GM12878 (cell line): ENCODE results near the gene STPG4. TPM values are rescaled to one million over a fixed set of nuclear protein-coding genes. Genes with fewer than 3 reads are reported as not detected.

Experiments
- ATAC-seq: fragments of 200-7000 bp; cut with Tn5 transposase; 3 replicates; pipeline ENCODE4 v1.9.1; 2020; ENCODE audit warnings: mild to moderate bottlenecking, moderate library complexity
- BruUV-seq: library from RNA; stranded (reverse); fragments of 400-500 nt; replicated peaks from 2 replicates; lab custom pipeline; 2021; lab: Mats Ljungman, UMichigan
- CTCF ChIA-PET: fragments of 300-600 bp; sonication (Branson Sonifier 250); formaldehyde crosslinking; extraction: SDS; loops from one replicate; lab custom pipeline; 2021; ENCODE audit warnings: inconsistent platforms; lab: Yijun Ruan, JAX
- POLR2A ChIA-PET: fragments of 350-600 bp; formaldehyde crosslinking; extraction: SDS; loops from one replicate; lab custom pipeline; 2021; ENCODE audit warnings: inconsistent platforms; lab: Charles Lee
- RAD21 ChIA-PET: fragments of 300-600 bp; sonication (Branson Sonifier 250); formaldehyde crosslinking; loops from one replicate; lab custom pipeline; 2023; ENCODE audit warnings: antibody characterized with exemption; ENCODE audit not compliant: unreplicated experiment; lab: Charles Lee
- SMC1A ChIA-PET: fragments of 300-600 bp; sonication (Branson Sonifier 250); formaldehyde crosslinking; loops from one replicate; lab custom pipeline; 2023; ENCODE audit not compliant: unreplicated experiment, uncharacterized antibody; lab: Charles Lee
- DNase-seq: peaks from one replicate; pipeline ENCODE4 v3.0.0-alpha.2; 2011; ENCODE audit warnings: low read depth, low spot score
- FAIRE-seq: peaks from 3 replicates; lab custom pipeline; 2011; peaks lifted over from hg19 to GRCh38; lab: Jason Lieb, UNC
- H2AFZ ChIP-seq: 2 replicates; pipeline ENCODE4 v1.6.0; 2011; ENCODE audit warnings: low read depth, low read length, control low read depth; ENCODE audit not compliant: control insufficient read depth
- H3K27ac ChIP-seq: 2 replicates; pipeline ENCODE4 v1.5.1; 2011; ENCODE audit warnings: control low read depth; ENCODE audit not compliant: control insufficient read depth, insufficient read depth
- H3K27me3 ChIP-seq, 2 experiments: replicated peaks in 1 of 2; 2 replicates each; pipeline versions ENCODE4 v1.6.0 to v1.6.1; 2011; ENCODE audit warnings: low read length in 1 of 2; ENCODE audit not compliant: control insufficient read depth in 2 of 2, insufficient read depth in 2 of 2
- H3K36me3 ChIP-seq, 2 experiments: 2 replicates each; pipeline ENCODE4 v1.5.1; 2011; ENCODE audit warnings: low read length in 1 of 2; ENCODE audit not compliant: control insufficient read depth in 2 of 2, insufficient read depth in 2 of 2
- H3K4me1 ChIP-seq: 2 replicates; pipeline ENCODE4 v1.6.1; 2011; ENCODE audit warnings: mild to moderate bottlenecking, low read length, moderate library complexity, mixed read lengths; ENCODE audit not compliant: control insufficient read depth, insufficient read depth
- H3K4me2 ChIP-seq: 2 replicates; pipeline ENCODE4 v1.6.0; 2011; ENCODE audit warnings: control low read depth; ENCODE audit not compliant: control insufficient read depth, insufficient read depth
- H3K4me3 ChIP-seq: fragments of 200-600 bp; sonication (generic); 2 replicates; pipeline ENCODE4 v1.5.1; 2016
- H3K79me2 ChIP-seq: 2 replicates; pipeline ENCODE4 v1.6.0; 2011; ENCODE audit warnings: low read length; ENCODE audit not compliant: control insufficient read depth, insufficient read depth
- H3K9ac ChIP-seq: 2 replicates; pipeline ENCODE4 v1.8.0; 2011; ENCODE audit warnings: low read length, control low read depth, mixed read lengths; ENCODE audit not compliant: control insufficient read depth, insufficient read depth
- H3K9me3 ChIP-seq: replicated peaks from 3 replicates; pipeline ENCODE4 v1.5.1; 2011; ENCODE audit warnings: mild to moderate bottlenecking, low read length; ENCODE audit not compliant: control insufficient read depth, insufficient read depth
- H4K20me1 ChIP-seq: 2 replicates; pipeline ENCODE4 v1.6.0; 2011; ENCODE audit not compliant: control insufficient read depth, insufficient read depth
- CBX5 ChIP-seq: sonication (generic); IDR thresholded peaks from 2 replicates; pipeline ENCODE4 v1.6.1; 2016; ENCODE audit warnings: low read depth, moderate library complexity, mild to moderate bottlenecking, inconsistent platforms
- IKZF2 ChIP-seq, 2 experiments: fragments of 450-650 bp; IDR thresholded peaks; 2 replicates each; pipeline ENCODE4 v1.6.1; 2017; ENCODE audit warnings: mild to moderate bottlenecking in 2 of 2, moderate library complexity in 2 of 2
- NFIC ChIP-seq: IDR thresholded peaks from 2 replicates; pipeline ENCODE4 v1.6.1; 2012; ENCODE audit warnings: low read depth, mild to moderate bottlenecking, inconsistent platforms, low read length, moderate library complexity
- WGBS: methylation state at CpG from one replicate; pipeline ENCODE4 v1.1.6; 2016; ENCODE audit warnings: low lambda C conversion rate; ENCODE audit not compliant: insufficient replicate concordance, insufficient coverage; ENCODE audit errors: missing lambda C conversion rate; 5-methylcytosine and 5-hydroxymethylcytosine counted together
- in situ Hi-C: fragments of 300-500 bp; cut with MboI; formaldehyde crosslinking; loops from 9 replicates; pipeline ENCODE4 v1.14.3; 2018; ENCODE audit warnings: mixed read lengths
- intact Hi-C: fragments of 100-400 bp; cut with micrococcal nuclease; formaldehyde crosslinking; loops from one replicate; pipeline ENCODE4 v1.14.2; 2022; ENCODE audit not compliant: unreplicated experiment
- polyA plus RNA-seq, 11 experiments: library from polyadenylated mRNA; depleted of rRNA in 4 of 11; unstranded in 6 of 11; stranded (reverse) in 5 of 11; fragments of >200 nt; fragmentation: Nextera tagmentation in 4 of 11; fragmentation: Illumina TruSeq in 1 of 11; extraction: Ambion mirVana in 4 of 11; extraction: Trizol in 1 of 11; gene quantifications; 1 replicate in 1 of 11; 2 replicates in 10 of 11; pipeline versions ENCODE4 v1.2.1 to v1.2.3, GENCODE V29; 2011 to 2016; ENCODE audit warnings: inconsistent platforms in 2 of 11, missing spikeins in 2 of 11, low read depth in 1 of 11
- total RNA-seq, 4 experiments: library from RNA; depleted of rRNA in 3 of 4; stranded (reverse); fragments of >200 nt in 3 of 4; fragmentation: Illumina TruSeq in 1 of 4; extraction: Trizol in 1 of 4; gene quantifications; 2 replicates each; pipeline versions ENCODE4 v1.2.1 to v1.2.3, GENCODE V29; 2013 to 2021
- TF ChIP-seq, protein P1 (sequence below): fragments of 450-650 bp; IDR thresholded peaks from 2 replicates; pipeline ENCODE4 v1.6.1; 2017; ENCODE audit warnings: mild to moderate bottlenecking, low read depth, inconsistent platforms; ENCODE audit not compliant: poor library complexity, severe bottlenecking

STPG4 gene
- total and polyA plus RNA-seq, 10 of the 15 experiments (the other 5 are each of a cell fraction or from before 2014, with no cell fraction given), result 0.10 to 0.29 (median 0.19) TPM; not detected in 3

- intact Hi-C loops (no loop called here), in situ Hi-C loops (no loop called here)
- Histone ChIP-seq H2AFZ (no peak overlapping the region), H4K20me1 (no peaks in the 10 kb centered on the region), H3K79me2 (no peaks in the 10 kb centered on the region), H3K27ac (no peak overlapping the region), H3K9ac (no peak overlapping the region), H3K4me1 (peaks cover 10% of the 10 kb centered on the region), H3K9me3 (no peaks in the 10 kb centered on the region), H3K4me3 (no peak overlapping the region), H3K4me2 (no peak overlapping the region), H3K36me3 (peaks cover 8 to 9% of the 10 kb centered on the region in 2 experiments), H3K27me3 (no peaks in the 10 kb centered on the region)
- WGBS, result 88% methylated on average over 11 of the region's 11 CpGs
- no peak for TF ChIP-seq IKZF2 (IDR thresholded peaks at IDR 0.05)
- TF ChIP-seq, protein P1, sequence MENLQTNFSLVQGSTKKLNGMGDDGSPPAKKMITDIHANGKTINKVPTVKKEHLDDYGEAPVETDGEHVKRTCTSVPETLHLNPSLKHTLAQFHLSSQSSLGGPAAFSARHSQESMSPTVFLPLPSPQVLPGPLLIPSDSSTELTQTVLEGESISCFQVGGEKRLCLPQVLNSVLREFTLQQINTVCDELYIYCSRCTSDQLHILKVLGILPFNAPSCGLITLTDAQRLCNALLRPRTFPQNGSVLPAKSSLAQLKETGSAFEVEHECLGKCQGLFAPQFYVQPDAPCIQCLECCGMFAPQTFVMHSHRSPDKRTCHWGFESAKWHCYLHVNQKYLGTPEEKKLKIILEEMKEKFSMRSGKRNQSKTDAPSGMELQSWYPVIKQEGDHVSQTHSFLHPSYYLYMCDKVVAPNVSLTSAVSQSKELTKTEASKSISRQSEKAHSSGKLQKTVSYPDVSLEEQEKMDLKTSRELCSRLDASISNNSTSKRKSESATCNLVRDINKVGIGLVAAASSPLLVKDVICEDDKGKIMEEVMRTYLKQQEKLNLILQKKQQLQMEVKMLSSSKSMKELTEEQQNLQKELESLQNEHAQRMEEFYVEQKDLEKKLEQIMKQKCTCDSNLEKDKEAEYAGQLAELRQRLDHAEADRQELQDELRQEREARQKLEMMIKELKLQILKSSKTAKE, result no peak
- no peak for TF ChIP-seq NFIC
- TF ChIP-seq CBX5, result no peak
- DNase-seq (no peak), ATAC-seq (no peak), FAIRE-seq (no peak)
- SMC1A ChIA-PET, result interaction anchor here (1.0 kb wide), 1 partner anchor 13 kb away, joined by 4 read pairs; no protein-coding TSS in a partner anchor
- POLR2A ChIA-PET, result interaction anchor here (0.9 to 1.2 kb wide), 2 partner anchors 8 to 75 kb away, joined by 3 read pairs; no protein-coding TSS in a partner anchor
- CTCF ChIA-PET, result no interaction called here
- RAD21 ChIA-PET, result interaction anchor here (1.0 to 1.4 kb wide), 5 partner anchors 19 to 265 kb away, joined by 3 read pairs; no protein-coding TSS in a partner anchor
- no TSS peak for BruUV-seq
These were observed 96.8 kb downstream of the STPG4 start for GRCh38 chr2:47058003-47058931.
